GM19395 (cell line): Measurements from ENCODE around the gene TPM1.

Experiments
- ATAC-seq: cut with Tn5 transposase; IDR thresholded peaks from one replicate; pipeline ENCODE4 v1.9.1; 2021; ENCODE audit warnings: mild to moderate bottlenecking, moderate library complexity; ENCODE audit not compliant: unreplicated experiment

Gene TPM1

GRCh38 chr15:63052961-63053698, 10.6 kb downstream of the TPM1 start:
- ATAC-seq = no peak

- no peak for ATAC-seq
Observed at GRCh38 chr15:63054281-63054683, 11.7 kb downstream of the TPM1 start.

- no peak for ATAC-seq
Observed at GRCh38 chr15:63054985-63055384, 12.4 kb downstream of the TPM1 start.

GRCh38 chr15:63056829-63057228, 14.3 kb downstream of the TPM1 start:
- no peak for ATAC-seq

GRCh38 chr15:63057468-63058345, 15.2 kb downstream of the TPM1 start:
- no peak for ATAC-seq

- ATAC-seq = no peak
Observed at GRCh38 chr15:63059075-63059474, 16.5 kb downstream of the TPM1 start.

- ATAC-seq = no peak
Observed at GRCh38 chr15:63059573-63060216, 17.1 kb downstream of the TPM1 start.

GRCh38 chr15:63060699-63061098, 18.2 kb downstream of the TPM1 start:
- ATAC-seq = no peak

GRCh38 chr15:63061975-63062374, 19.4 kb downstream of the TPM1 start:
- ATAC-seq = no peak

GRCh38 chr15:63063164-63063756, 20.7 kb downstream of the TPM1 start:
- no peak for ATAC-seq

GRCh38 chr15:63063877-63064409, 21.4 kb downstream of the TPM1 start:
- ATAC-seq = no peak

- ATAC-seq = no peak
Observed at GRCh38 chr15:63065262-63066221, 23.0 kb downstream of the TPM1 start.

GRCh38 chr15:63066272-63066671, 23.7 kb downstream of the TPM1 start:
- no peak for ATAC-seq

GRCh38 chr15:63067306-63067705, 24.8 kb downstream of the TPM1 start:
- no peak for ATAC-seq

GRCh38 chr15:63067976-63068743, 25.6 kb downstream of the TPM1 start:
- no peak for ATAC-seq

- no peak for ATAC-seq
Observed at GRCh38 chr15:63069616-63070090, 27.1 kb downstream of the TPM1 start.

GRCh38 chr15:63070681-63071129, 28.2 kb downstream of the TPM1 start:
- ATAC-seq = no peak

- ATAC-seq = no peak
Observed at GRCh38 chr15:63071288-63071909, 28.9 kb downstream of the TPM1 start.
